Measurements from ENCODE around the gene RPIA.

RPIA gene

GRCh38 chr2:88698027-88698413 is 6.5 kb downstream of the RPIA start:
- H3K9ac ChIP-seq (ENCODE audit: low read length): no peak overlapping the region
- no peak overlapping the region for H3K4me3 ChIP-seq (ENCODE audit: low read length)
- no peak overlapping the region for H3K27ac ChIP-seq (ENCODE audit: low read length)
- peaks cover 5% of the 10 kb centered on the region; the same call in 1 of the 2 replicates for H3K4me1 ChIP-seq (ENCODE audit: low read length)
- no peaks in the 10 kb centered on the region for H3K9me2 ChIP-seq (replicated peaks; ENCODE audit: insufficient read depth, low read length)
- H3K4me2 ChIP-seq (ENCODE audit: low read depth, low read length): no peak overlapping the region
- H3K36me3 ChIP-seq (replicated peaks; ENCODE audit: insufficient read depth, low read length): 0 out of 2 replicates have a peak, but pooled peaks cover 4% of the 10 kb centered on the region
- no peaks in the 10 kb centered on the region for H3K9me3 ChIP-seq (replicated peaks; ENCODE audit: insufficient read depth, low read length)
- peaks cover 69% of the 10 kb centered on the region for H3K79me2 ChIP-seq (ENCODE audit: low read length)
- no peak overlapping the region for H2AFZ ChIP-seq (ENCODE audit: low read length)
- DNase-seq: no peak
- TF ChIP-seq, protein P1, sequence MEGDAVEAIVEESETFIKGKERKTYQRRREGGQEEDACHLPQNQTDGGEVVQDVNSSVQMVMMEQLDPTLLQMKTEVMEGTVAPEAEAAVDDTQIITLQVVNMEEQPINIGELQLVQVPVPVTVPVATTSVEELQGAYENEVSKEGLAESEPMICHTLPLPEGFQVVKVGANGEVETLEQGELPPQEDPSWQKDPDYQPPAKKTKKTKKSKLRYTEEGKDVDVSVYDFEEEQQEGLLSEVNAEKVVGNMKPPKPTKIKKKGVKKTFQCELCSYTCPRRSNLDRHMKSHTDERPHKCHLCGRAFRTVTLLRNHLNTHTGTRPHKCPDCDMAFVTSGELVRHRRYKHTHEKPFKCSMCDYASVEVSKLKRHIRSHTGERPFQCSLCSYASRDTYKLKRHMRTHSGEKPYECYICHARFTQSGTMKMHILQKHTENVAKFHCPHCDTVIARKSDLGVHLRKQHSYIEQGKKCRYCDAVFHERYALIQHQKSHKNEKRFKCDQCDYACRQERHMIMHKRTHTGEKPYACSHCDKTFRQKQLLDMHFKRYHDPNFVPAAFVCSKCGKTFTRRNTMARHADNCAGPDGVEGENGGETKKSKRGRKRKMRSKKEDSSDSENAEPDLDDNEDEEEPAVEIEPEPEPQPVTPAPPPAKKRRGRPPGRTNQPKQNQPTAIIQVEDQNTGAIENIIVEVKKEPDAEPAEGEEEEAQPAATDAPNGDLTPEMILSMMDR (IDR thresholded peaks at IDR 0.05; ENCODE audit: low read length): no peak
- TF ChIP-seq EZH2 (optimal IDR thresholded peaks at IDR 0.05; ENCODE audit: low read depth, low read length): no peak
- no peak for TF ChIP-seq EZH2phosphoT487 (IDR thresholded peaks at IDR 0.05; ENCODE audit: low read length)
- H3F3A ChIP-seq (ENCODE audit: insufficient read depth, low read length): no peaks in the 10 kb centered on the region
- H4K20me1 ChIP-seq (ENCODE audit: insufficient read depth, low read length): no peaks in the 10 kb centered on the region
- H3K27me3 ChIP-seq (replicated peaks; ENCODE audit: insufficient read depth, low read length): no peaks in the 10 kb centered on the region

DNA sequence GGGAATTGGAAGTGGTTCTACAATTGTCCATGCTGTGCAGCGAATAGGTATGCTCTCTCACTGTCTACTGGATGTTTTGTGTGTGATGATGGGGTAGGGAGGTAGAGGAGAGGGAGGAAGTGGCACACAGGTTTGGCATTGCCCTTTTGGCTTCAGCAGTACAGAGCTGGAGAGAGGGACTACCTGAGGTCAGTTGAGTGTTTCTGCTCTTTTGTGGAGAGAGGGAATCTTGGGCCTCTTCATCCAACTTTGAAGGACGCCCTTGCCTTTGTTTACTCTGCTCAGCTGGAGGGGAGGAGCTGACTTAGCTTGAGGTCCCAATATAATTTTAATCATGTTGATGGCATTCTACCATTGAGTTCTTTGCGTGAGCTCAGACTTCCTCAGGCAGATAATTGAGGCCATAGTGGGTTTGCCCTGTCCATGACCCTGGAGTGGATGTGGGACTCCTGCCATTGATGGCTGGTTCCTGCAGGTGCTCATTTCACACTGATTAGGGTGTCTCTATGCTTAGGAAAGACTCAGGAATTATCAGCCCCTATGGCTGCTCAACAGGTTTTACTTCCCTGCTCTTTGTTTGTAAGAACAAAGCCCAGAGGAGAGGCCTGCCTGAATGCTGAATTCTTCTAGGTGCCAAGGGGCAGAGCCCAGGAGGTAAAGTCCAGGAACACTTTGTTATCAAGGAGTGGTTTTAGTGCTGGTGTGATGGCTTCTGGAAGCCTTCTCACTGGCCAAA is 7.2 kb downstream of the RPIA start:
- no peaks in the 10 kb centered on the region for H3K27me3 ChIP-seq (replicated peaks; ENCODE audit: insufficient read depth, low read length)
- no peak for DNase-seq
- H3K4me3 ChIP-seq (ENCODE audit: low read length): no peak overlapping the region
- H3K27ac ChIP-seq (ENCODE audit: low read length): no peak overlapping the region
- no peaks in the 10 kb centered on the region for H3K9me3 ChIP-seq (replicated peaks; ENCODE audit: insufficient read depth, low read length)
- H3K36me3 ChIP-seq (replicated peaks; ENCODE audit: insufficient read depth, low read length): 0 out of 2 replicates have a peak, but pooled peaks cover 4% of the 10 kb centered on the region
- no peaks in the 10 kb centered on the region for H3F3A ChIP-seq (ENCODE audit: insufficient read depth, low read length)
- peaks cover 62% of the 10 kb centered on the region for H3K79me2 ChIP-seq (ENCODE audit: low read length)
- H2AFZ ChIP-seq (ENCODE audit: low read length): no peak overlapping the region
- no peaks in the 10 kb centered on the region for H3K4me1 ChIP-seq (ENCODE audit: low read length)
- H3K9ac ChIP-seq (ENCODE audit: low read length): no peak overlapping the region
- no peak for TF ChIP-seq EZH2phosphoT487 (IDR thresholded peaks at IDR 0.05; ENCODE audit: low read length)
- TF ChIP-seq, protein P1 (IDR thresholded peaks at IDR 0.05; ENCODE audit: low read length): no peak
- TF ChIP-seq EZH2 (optimal IDR thresholded peaks at IDR 0.05; ENCODE audit: low read depth, low read length): no peak
- no peak overlapping the region for H3K4me2 ChIP-seq (ENCODE audit: low read depth, low read length)
- H3K9me2 ChIP-seq (replicated peaks; ENCODE audit: insufficient read depth, low read length): no peaks in the 10 kb centered on the region
- no peaks in the 10 kb centered on the region for H4K20me1 ChIP-seq (ENCODE audit: insufficient read depth, low read length)

DNA sequence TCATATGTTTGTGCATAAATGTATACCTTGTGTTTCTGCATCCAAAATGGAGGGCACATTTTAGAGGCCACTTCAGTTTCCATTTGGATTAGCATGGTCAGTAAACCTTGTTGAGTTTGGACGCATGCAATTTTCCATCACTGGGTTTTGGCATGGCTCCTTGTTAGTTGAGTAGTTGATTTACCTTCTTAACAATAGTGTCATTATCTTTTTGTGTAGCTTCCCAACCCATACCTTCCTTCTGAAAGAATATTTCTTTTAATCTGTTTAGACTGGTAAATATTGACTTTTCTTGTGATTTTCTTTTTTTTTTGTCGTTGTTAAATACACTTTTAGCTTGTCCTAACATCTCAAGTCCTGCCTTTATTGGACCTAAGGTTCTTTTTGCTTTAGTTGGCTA is 15.5 kb downstream of the RPIA start:
- no peaks in the 10 kb centered on the region for H3K9me2 ChIP-seq (replicated peaks; ENCODE audit: insufficient read depth, low read length)
- H2AFZ ChIP-seq (ENCODE audit: low read length): no peak overlapping the region
- H3K4me1 ChIP-seq (ENCODE audit: low read length): no peaks in the 10 kb centered on the region
- H3K9me3 ChIP-seq (replicated peaks; ENCODE audit: insufficient read depth, low read length): no peaks in the 10 kb centered on the region
- no peaks in the 10 kb centered on the region for H4K20me1 ChIP-seq (ENCODE audit: insufficient read depth, low read length)
- no peaks in the 10 kb centered on the region for H3K27me3 ChIP-seq (replicated peaks; ENCODE audit: insufficient read depth, low read length)
- H3K4me3 ChIP-seq (ENCODE audit: low read length): no peak overlapping the region
- no peak overlapping the region for H3K9ac ChIP-seq (ENCODE audit: low read length)
- no peak overlapping the region for H3K4me2 ChIP-seq (ENCODE audit: low read depth, low read length)
- H3K36me3 ChIP-seq (replicated peaks; ENCODE audit: insufficient read depth, low read length): no peaks in the 10 kb centered on the region
- DNase-seq: no peak
- no peak for TF ChIP-seq EZH2 (optimal IDR thresholded peaks at IDR 0.05; ENCODE audit: low read depth, low read length)
- TF ChIP-seq EZH2phosphoT487 (IDR thresholded peaks at IDR 0.05; ENCODE audit: low read length): no peak
- TF ChIP-seq, protein P1 (IDR thresholded peaks at IDR 0.05; ENCODE audit: low read length): no peak
- no peaks in the 10 kb centered on the region for H3K79me2 ChIP-seq (ENCODE audit: low read length)
- H3K27ac ChIP-seq (ENCODE audit: low read length): no peak overlapping the region
- H3F3A ChIP-seq (ENCODE audit: insufficient read depth, low read length): no peaks in the 10 kb centered on the region

All from MM.1S (cell line).